Lung (tissue), 12 donors: Measurements from ENCODE around the gene SLC19A2. TPM values are rescaled to one million over a fixed set of nuclear protein-coding genes. Genes with fewer than 3 reads are reported as not detected.

Source experiments
- ATAC-seq: fragments of 200-7000 bp; cut with Tn5 transposase; one replicate; pipeline ENCODE4 v1.9.1; 2020; ENCODE audit warnings: moderate number of reproducible peaks; ENCODE audit not compliant: insufficient read depth, low FRiP score
- DNase-seq, 3 donors: peaks; one replicate each; pipeline ENCODE4 v3.0.0-alpha.2; 2013 to 2017
- H3K27ac ChIP-seq, 2 donors: one replicate each; pipeline ENCODE4 v1.5.1; 2013; ENCODE audit warnings: mild to moderate bottlenecking in 2 of 2, moderate library complexity in 2 of 2, control low read depth in 1 of 2, inconsistent platforms in 1 of 2, low read depth in 1 of 2, low read length in 1 of 2
- H3K27me3 ChIP-seq, 3 donors: one replicate each; pipeline ENCODE4 v1.5.1; 2013; ENCODE audit warnings: low read length in 2 of 3; ENCODE audit not compliant: control insufficient read depth in 3 of 3, insufficient read depth in 3 of 3
- H3K36me3 ChIP-seq, 4 donors: one replicate each; pipeline ENCODE4 v1.5.1; 2013; ENCODE audit warnings: low read length in 4 of 4, mild to moderate bottlenecking in 1 of 4, moderate library complexity in 1 of 4; ENCODE audit not compliant: control insufficient read depth in 4 of 4, insufficient read depth in 4 of 4
- H3K4me1 ChIP-seq, 5 donors: one replicate each; pipeline ENCODE4 v1.5.1; 2013; ENCODE audit warnings: low read length in 5 of 5, mild to moderate bottlenecking in 2 of 5, moderate library complexity in 1 of 5; ENCODE audit not compliant: control insufficient read depth in 5 of 5, insufficient read depth in 5 of 5
- H3K4me3 ChIP-seq: one replicate; pipeline ENCODE4 v1.5.1; 2013; ENCODE audit warnings: mild to moderate bottlenecking, control low read depth, moderate library complexity
- H3K9ac ChIP-seq, 2 donors: one replicate each; pipeline ENCODE4 v1.5.1; 2013; ENCODE audit warnings: low read length in 2 of 2, control low read depth in 1 of 2; ENCODE audit not compliant: insufficient read depth in 1 of 2
- H3K9me3 ChIP-seq, 4 donors: one replicate each; pipeline ENCODE4 v1.5.1; 2013; ENCODE audit warnings: low read length in 3 of 4, mild to moderate bottlenecking in 1 of 4, moderate library complexity in 1 of 4; ENCODE audit not compliant: control insufficient read depth in 4 of 4, insufficient read depth in 3 of 4
- WGBS, 2 donors: extraction: QIAGEN DNeasy Blood & Tissue Kit; methylation state at CpG; one replicate each; pipeline ENCODE4 v1.1.7; 2013; 5-methylcytosine and 5-hydroxymethylcytosine counted together
- polyA plus RNA-seq, 2 donors: library from polyadenylated mRNA; stranded (reverse); fragments of 200-250 nt; gene quantifications; one replicate each; pipeline ENCODE4 v1.2.1, GENCODE V29; 2013
- total RNA-seq, 2 donors: library from RNA; depleted of rRNA in 1 of 2; stranded (reverse); fragments of >200 nt in 1 of 2; gene quantifications; one replicate each; pipeline ENCODE4 v1.2.1, GENCODE V29; 2014 to 2021
- TF ChIP-seq, protein P1 (sequence below): IDR thresholded peaks from 2 replicates; pipeline ENCODE4 v1.5.1; 2012; ENCODE audit warnings: mild to moderate bottlenecking; ENCODE audit errors: control extremely low read depth, extremely low read depth
- donor health status: control.
- donor health status: control.
- donor health status: Bipolar disorder and iron deficiency.
- donor health status: healthy.
- donor health status: DM: yes; HTN: yes; CAD: no.

The SLC19A2 gene
- total and polyA plus RNA-seq, 4 donors = 15.6 to 23.1 (median 17.4) TPM

DNA sequence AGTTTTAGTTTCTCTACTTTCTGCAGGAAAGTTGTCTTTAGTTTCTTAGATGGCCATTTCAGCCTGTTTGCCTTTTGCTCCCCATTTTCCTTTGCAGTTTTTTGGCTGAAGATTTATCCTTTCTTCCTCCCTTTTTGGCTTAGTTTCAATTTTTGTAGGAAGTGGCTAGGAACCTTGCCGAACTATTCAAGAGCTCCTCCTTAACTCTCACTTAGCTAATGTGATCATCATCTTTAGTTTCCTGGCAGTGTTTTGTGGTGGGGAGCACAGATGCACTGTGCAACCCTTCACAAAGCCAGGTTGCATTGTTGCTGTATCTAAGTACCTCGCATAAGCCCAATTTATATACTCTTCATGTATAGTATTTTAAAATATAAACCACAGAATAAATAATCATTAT, 29.7 kb downstream of the SLC19A2 start:
- 60 to 68% methylated on average over 2 of the region's 2 CpGs for WGBS, 2 donors
- Histone ChIP-seq H3K9me3 (no peaks in the 10 kb centered on the region), H3K9ac (no peak overlapping the region), H3K27ac (no peak overlapping the region), H3K36me3 (no peaks in the 10 kb centered on the region), H3K4me3 (no peak overlapping the region), H3K4me1 (peaks cover 0 to 6% (median 0%) of the 10 kb centered on the region in 5 donors), H3K27me3 (peaks cover 0 to 12% (median 10%) of the 10 kb centered on the region in 3 donors)
- DNase-seq = peak in 2 of 3 donors; percentile 2 to 8
- TF ChIP-seq, protein P1, sequence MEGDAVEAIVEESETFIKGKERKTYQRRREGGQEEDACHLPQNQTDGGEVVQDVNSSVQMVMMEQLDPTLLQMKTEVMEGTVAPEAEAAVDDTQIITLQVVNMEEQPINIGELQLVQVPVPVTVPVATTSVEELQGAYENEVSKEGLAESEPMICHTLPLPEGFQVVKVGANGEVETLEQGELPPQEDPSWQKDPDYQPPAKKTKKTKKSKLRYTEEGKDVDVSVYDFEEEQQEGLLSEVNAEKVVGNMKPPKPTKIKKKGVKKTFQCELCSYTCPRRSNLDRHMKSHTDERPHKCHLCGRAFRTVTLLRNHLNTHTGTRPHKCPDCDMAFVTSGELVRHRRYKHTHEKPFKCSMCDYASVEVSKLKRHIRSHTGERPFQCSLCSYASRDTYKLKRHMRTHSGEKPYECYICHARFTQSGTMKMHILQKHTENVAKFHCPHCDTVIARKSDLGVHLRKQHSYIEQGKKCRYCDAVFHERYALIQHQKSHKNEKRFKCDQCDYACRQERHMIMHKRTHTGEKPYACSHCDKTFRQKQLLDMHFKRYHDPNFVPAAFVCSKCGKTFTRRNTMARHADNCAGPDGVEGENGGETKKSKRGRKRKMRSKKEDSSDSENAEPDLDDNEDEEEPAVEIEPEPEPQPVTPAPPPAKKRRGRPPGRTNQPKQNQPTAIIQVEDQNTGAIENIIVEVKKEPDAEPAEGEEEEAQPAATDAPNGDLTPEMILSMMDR = no peak
- no peak for ATAC-seq

DNA sequence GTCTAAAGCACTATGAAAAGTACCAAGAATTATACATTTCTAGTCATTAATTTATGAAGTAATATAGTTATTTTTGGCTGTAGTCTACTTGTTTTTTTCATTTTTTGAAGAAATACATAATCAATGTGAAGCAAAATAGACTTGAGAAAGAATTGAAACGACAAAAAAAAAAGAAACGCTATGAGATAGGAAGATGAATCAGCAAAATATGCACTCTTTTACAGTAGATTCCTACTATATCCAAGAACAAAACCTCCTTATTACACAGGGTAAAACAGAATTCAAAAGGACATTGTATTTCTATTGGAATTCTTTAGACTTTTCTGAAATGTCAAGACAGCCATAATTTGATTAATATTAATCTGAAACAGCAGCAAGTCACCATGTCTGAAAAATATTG, 32.8 kb downstream of the SLC19A2 start:
- DNase-seq = no peak
- Histone ChIP-seq H3K4me3 (no peak overlapping the region), H3K27ac (no peak overlapping the region), H3K9ac (no peak overlapping the region), H3K4me1 (no peaks in the 10 kb centered on the region), H3K36me3 (no peaks in the 10 kb centered on the region), H3K27me3 (no peaks in the 10 kb centered on the region), H3K9me3 (no peaks in the 10 kb centered on the region)
- no peak for ATAC-seq
- TF ChIP-seq, protein P1 = no peak
- WGBS, 2 donors = 87 to 93% methylated on average over 2 of the region's 2 CpGs

DNA sequence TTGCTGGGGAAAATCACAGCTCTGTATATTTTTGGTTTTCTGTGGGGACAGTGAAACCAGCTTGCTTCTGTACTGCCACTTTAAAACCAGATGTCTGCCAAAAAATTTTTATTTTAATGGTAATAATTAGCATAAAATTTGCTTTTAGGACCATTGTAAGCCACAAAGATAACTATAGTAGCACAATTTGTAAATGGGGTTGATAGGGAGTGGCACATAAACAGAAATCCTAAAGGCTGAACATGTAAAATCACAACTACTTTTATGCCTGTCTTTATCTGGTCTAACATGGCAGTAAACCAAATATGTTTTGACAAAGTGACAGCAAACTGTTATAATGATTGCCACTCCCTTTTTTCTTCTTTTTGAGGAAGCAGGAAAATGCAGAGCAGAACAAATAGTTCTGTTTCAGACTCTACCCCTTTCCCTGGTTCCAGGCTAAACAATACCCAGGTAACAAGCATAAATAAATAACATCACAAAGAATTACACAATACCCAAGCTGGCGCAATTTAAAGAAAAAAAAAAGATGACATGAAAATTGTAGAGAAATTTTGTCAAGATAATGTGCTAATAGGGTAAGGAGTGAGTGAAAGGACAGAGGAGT, 34.4 kb downstream of the SLC19A2 start:
- H3K27me3 ChIP-seq = no peaks in the 10 kb centered on the region
- TF ChIP-seq, protein P1 = no peak
- ATAC-seq (no peak), DNase-seq (no peak)
- no peaks in the 10 kb centered on the region for H3K4me1 ChIP-seq
- H3K4me3 ChIP-seq = no peak overlapping the region
- 53 to 77% methylated on average over 1 of the region's 1 CpG for WGBS, 2 donors
- H3K9ac ChIP-seq = no peak overlapping the region
- H3K9me3 ChIP-seq = no peaks in the 10 kb centered on the region
- H3K27ac ChIP-seq = no peak overlapping the region
- H3K36me3 ChIP-seq = no peaks in the 10 kb centered on the region

GRCh38 chr1:169443923-169444322, 41.8 kb downstream of the SLC19A2 start:
- DNase-seq = no peak
- 47 to 67% methylated on average over 3 of the region's 3 CpGs for WGBS, 2 donors

More at GRCh38 chr1:169443923-169444322, 41.8 kb downstream of the SLC19A2 start:
- H3K36me3 ChIP-seq = no peaks in the 10 kb centered on the region
- TF ChIP-seq, protein P1 = no peak
- no peak overlapping the region for H3K4me3 ChIP-seq
- no peaks in the 10 kb centered on the region for H3K9me3 ChIP-seq
- H3K27me3 ChIP-seq = no peaks in the 10 kb centered on the region
- no peak for ATAC-seq
- H3K27ac ChIP-seq = no peak overlapping the region
- no peaks in the 10 kb centered on the region for H3K4me1 ChIP-seq
- no peak overlapping the region for H3K9ac ChIP-seq
